HG02884 (cell line): ENCODE measurements around the gene IFNLR1.

Experiments
- ATAC-seq: cut with Tn5 transposase; IDR thresholded peaks from one replicate; pipeline ENCODE4 v1.9.1; 2021; ENCODE audit warnings: mild to moderate bottlenecking, moderate library complexity; ENCODE audit not compliant: unreplicated experiment

The IFNLR1 gene

DNA sequence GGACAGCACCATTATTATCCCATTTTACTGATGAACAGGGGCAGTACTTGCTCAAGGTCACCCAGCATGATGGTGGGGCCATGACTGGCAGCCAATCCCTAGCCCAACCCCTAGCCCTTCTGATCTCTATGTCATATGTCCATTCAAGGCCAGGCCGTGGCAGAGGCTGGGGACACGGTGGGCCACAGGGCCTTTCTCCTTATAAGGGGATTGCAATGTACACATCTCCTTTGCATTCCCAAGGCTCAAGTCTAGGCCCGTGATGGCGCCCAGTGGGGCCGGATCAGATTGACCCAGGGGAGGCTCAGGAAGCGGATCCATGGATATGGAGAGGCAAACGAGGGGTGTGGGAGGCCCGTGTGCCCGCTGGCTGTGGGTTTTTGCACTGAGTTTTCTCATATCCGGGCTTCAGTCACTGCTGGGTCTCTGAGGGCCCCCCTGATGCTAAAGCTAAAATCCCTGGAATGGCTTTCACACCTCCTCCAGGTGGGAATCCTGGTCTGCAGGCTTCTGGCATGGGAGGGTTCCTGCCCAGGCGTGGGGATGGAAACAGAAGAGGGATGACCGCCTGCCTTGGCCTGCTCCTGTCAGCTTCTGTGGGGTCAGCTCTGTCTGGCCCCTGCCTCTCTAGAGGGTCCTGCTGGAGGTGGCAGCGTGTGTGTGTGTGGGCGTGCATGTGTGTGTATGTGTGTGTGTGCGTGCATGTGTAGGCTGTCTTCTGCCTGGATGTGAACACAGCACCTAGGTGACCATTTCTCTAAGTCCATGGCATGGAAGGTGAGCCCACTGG, 77.2 kb downstream of the IFNLR1 start:
- ATAC-seq = no peak

DNA sequence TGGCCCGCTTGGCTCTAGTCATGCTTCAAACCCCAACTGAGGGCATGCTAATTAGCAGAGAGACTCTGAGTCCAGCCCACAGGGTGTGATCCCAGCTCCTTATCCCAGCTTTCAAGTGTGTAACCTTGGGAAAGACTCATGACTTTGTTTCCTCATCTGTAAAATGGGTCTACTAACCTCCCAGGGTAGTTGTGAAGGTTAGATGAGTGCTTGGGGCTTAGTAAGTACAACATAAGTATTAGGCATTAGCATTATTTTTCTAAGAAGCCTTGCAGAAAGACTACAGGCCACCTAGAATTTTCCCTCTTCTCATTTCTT, 78.0 kb downstream of the IFNLR1 start:
- no peak for ATAC-seq

DNA sequence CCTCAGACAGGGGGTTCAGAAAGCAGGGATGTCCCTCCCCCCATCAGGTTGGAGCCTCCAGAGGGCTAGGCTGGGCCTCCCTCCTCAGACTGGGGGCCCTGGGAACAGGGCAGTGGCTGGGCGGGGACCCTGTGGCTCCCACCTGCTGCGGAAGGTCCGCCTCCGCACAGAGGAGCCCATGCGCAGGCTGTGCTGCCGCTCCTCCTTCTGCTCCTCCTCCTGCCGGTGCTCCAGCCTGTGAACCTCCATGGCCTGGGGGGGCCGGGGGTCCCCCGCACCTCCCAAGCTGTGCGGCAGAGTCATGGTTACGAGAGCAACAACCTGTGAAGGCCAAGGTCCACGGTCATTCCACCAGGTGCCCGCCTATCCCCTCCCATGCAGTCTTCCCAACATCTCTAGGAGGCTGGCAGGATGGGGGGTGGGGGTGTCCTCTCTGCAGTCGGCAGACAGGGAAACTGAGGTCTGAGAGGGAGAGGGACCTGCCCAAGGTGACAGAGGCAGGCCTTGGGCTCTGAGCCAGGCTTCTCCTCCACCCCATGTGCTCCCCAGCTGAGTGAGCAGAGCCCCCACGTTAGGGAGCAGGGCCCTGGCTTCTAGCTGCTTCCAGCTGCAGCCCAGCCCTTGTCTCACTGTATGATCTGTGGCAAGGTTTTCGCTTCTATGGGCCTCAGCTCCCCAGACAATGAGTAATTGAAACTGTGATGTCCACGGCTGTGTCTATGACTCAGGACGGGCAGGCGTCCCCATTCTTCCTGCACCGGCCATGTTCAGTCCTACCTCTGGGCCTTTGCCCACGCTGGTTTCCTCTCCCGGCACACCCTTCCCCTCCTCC, 78.5 kb downstream of the IFNLR1 start:
- no peak for ATAC-seq

DNA sequence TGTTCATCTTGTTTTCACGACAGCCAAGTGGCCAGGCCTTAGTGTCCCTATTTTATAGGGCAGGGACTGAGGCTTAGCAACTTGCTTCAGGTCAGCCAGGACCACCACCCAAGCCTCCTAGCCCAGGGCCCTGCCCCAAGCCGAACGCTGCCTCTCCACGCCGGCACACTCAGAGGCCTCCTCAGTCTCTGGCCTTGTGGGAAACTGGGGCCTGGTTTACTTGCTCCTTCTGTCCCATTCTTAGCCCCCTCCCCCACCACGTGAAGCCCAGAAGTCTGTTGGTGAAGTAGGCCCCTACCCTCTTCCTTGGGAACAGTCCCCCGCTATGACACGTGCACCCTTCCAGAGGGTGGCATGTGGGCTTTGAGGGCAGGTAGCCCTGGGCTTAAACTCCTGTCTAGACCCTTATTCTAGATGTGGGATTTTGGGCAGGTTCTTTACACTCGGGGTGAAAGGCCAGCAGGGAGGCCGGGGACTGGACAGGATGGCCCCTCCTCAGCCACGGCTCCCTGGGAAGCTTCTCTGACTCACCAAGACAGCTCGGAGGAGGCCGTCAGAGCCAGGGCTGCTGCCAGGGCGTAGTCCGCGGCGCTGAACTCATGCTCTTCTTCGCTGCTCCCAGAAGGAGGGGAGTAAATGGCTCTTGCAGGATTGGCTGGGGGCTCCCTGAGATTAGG, 79.5 kb downstream of the IFNLR1 start:
- no peak for ATAC-seq

DNA sequence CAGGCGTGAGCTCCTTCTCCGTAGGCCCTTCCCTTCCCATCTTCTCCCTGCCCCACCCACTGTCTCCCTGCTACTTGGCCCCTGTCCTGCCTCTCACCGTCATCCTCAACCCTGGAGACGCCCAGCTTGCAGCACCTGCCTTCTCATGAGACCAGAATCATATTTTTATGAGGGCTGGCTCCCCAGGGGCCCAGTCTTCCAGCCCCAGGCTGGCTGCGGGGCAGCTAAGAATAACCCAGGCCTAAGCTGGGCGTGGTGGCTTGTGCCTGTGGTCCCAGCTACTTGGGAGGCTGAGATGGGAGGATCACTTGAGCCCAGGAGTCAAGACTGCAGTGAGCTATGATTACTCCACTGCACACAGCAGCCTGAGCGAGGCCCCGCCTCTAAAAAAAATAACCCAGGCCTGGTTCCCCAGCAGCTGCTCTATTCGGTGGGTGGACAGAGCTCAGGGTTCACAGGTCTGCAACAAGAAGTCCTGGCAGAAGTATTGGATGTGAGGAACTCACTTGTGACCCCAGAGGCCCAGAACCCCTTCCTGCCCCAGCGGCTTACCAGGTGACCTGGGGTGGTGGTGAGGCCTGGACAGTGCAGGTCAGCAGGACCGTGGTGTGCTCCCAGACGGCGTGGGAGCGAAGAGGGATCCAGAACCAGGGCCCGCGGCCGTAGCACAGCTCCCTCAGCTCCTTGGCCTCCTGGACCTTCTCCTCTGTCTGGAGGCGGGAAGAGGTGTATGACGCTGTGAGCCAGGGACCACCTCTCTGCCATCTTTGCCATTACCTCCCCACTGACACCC, 81.5 kb downstream of the IFNLR1 start:
- no peak for ATAC-seq

DNA sequence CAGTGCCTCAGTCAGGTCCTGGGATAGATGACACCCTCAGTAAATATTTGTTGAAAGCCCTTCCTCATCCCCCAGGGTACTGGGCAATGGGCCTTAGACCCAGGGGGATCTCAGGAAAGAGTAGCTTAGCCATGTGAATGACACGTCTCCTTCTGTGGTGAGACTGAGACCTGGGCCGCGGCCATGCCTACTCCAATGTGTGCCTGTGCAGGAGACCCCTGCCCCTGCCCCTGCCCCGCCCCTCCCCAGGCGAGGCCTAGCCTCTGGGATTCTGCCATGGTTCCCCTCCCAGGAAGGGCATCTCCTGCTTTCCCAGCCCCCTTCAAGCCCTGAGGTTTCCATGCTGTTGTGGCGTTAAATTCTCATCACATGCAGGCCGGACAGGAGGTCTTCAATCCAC, 82.2 kb downstream of the IFNLR1 start:
- no peak for ATAC-seq
